ENCODE results near the gene MPPED1.

DNA sequence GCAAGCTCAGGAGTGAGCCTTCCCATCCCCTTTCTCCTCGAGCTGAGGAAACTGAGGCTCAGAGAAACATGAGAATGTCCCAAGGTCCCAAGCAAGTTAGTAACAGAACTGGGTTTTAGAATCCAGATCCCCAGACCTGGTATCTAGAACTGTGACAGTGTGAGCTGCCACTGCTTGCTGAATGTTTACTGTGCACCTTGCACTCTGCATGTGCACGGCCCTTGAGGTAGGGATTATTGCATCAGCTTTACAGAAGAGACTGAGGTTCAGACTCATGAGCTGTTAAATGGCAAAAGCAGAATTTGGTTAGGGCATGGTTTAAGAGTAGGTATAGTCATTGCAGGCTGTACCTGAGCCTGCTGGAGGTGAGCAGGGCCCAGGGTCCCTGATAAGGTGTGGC lies 3.8 kb upstream of the MPPED1 start:
- TF ChIP-seq CTCF (IDR thresholded peaks at IDR 0.05) (no peak), POLR2A (IDR thresholded peaks at IDR 0.05) (no peak)

Data from esophagus squamous epithelium (tissue), 4 donors.